A172 (cell line): ENCODE measurements around the gene TRIO. TPM values are rescaled to one million over a fixed set of nuclear protein-coding genes. Genes with fewer than 3 reads are reported as not detected.

ENCODE experiments used
- DNase-seq: peaks from one replicate; pipeline ENCODE4 v3.0.0-alpha.2; 2015; ENCODE audit warnings: low spot score
- total RNA-seq: library from RNA; depleted of rRNA; stranded (reverse); fragments of >200 nt; shearing (Covaris generic); gene quantifications from 2 replicates; pipeline ENCODE4 v1.2.3, GENCODE V29; 2014

The TRIO gene
- total RNA-seq, 1 experiment from 2014 or later: 180 TPM

- no peak for DNase-seq
Observed at GRCh38 chr5:14355391-14355790, 212.2 kb downstream of the TRIO start.

- DNase-seq: no peak
Observed at GRCh38 chr5:14356305-14356704, 213.2 kb downstream of the TRIO start.

GRCh38 chr5:14357441-14357840, 214.3 kb downstream of the TRIO start:
- no peak for DNase-seq

GRCh38 chr5:14357851-14358250, 214.7 kb downstream of the TRIO start:
- no peak for DNase-seq

GRCh38 chr5:14358536-14358935, 215.4 kb downstream of the TRIO start:
- DNase-seq: no peak

- no peak for DNase-seq
Observed at GRCh38 chr5:14359069-14360043, 216.2 kb downstream of the TRIO start.

GRCh38 chr5:14362491-14362890, 219.3 kb downstream of the TRIO start:
- DNase-seq: no peak

- DNase-seq: no peak
Observed at GRCh38 chr5:14364096-14364495, 221.0 kb downstream of the TRIO start.

- DNase-seq: no peak
Observed at GRCh38 chr5:14364576-14365472, 221.7 kb downstream of the TRIO start.

- DNase-seq: peak; percentile 51
Observed at GRCh38 chr5:14365831-14366430, 222.8 kb downstream of the TRIO start.

- DNase-seq: no peak
Observed at GRCh38 chr5:14366763-14367162, 223.6 kb downstream of the TRIO start.

- DNase-seq: no peak
Observed at GRCh38 chr5:14367364-14367763, 224.2 kb downstream of the TRIO start.

GRCh38 chr5:14369780-14370179, 226.6 kb downstream of the TRIO start:
- DNase-seq: no peak

GRCh38 chr5:14370386-14370785, 227.2 kb downstream of the TRIO start:
- no peak for DNase-seq

GRCh38 chr5:14373685-14374084, 230.5 kb downstream of the TRIO start:
- no peak for DNase-seq

GRCh38 chr5:14374100-14374499, 231.0 kb downstream of the TRIO start:
- no peak for DNase-seq

- no peak for DNase-seq
Observed at GRCh38 chr5:14376789-14377188, 233.6 kb downstream of the TRIO start.

GRCh38 chr5:14379739-14380497, 236.8 kb downstream of the TRIO start:
- DNase-seq: no peak

- DNase-seq: no peak
Observed at GRCh38 chr5:14380712-14381111, 237.6 kb downstream of the TRIO start.

- DNase-seq: no peak
Observed at GRCh38 chr5:14382640-14383039, 239.5 kb downstream of the TRIO start.

GRCh38 chr5:14383923-14384322, 240.8 kb downstream of the TRIO start:
- no peak for DNase-seq
